GM18867 (cell line): ENCODE measurements around the gene SLC37A1.

ENCODE experiments used
- ATAC-seq: cut with Tn5 transposase; IDR thresholded peaks from one replicate; pipeline ENCODE4 v1.9.1; 2021; ENCODE audit warnings: mild to moderate bottlenecking, moderate library complexity; ENCODE audit not compliant: unreplicated experiment

The SLC37A1 gene

DNA sequence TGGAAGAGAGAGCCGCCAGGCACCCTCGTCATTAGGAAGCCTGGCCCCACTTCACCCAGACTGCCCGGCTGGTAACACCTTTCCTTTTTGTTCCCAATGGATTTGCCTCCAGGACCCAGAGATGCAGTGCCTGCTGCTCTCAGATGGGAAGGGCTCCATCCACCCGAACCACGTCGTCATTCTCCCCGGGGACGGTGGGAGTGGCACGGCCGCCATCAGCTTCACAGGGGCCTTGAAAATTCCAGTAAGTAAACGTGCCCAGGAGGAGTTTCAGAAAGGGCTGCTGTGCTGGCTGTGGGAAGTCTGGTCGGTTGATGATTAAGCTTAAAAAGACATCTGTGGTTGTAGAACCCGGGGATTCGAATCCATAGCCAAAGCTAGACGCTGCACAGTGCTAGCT, 45.2 kb downstream of the SLC37A1 start:
- no peak for ATAC-seq

DNA sequence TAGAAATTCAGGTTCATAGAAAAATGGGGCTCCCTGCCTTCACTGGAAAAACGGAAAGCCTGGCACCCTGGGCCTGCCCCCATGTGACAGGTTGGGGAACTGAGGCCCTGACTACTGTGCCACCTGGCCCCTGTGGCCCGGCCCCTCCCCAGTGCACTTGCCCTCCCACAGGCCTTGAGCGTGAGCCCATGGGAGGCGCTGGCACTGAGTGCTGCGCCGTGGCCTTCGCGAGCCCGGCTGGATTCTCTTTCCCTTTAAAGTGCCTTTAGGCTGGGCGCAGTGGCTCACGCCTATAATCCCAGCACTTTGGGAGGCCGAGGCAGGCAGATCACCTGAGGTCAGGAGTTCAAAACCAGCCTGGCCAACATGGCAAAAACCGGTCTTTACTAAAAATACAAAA, 45.7 kb downstream of the SLC37A1 start:
- no peak for ATAC-seq

DNA sequence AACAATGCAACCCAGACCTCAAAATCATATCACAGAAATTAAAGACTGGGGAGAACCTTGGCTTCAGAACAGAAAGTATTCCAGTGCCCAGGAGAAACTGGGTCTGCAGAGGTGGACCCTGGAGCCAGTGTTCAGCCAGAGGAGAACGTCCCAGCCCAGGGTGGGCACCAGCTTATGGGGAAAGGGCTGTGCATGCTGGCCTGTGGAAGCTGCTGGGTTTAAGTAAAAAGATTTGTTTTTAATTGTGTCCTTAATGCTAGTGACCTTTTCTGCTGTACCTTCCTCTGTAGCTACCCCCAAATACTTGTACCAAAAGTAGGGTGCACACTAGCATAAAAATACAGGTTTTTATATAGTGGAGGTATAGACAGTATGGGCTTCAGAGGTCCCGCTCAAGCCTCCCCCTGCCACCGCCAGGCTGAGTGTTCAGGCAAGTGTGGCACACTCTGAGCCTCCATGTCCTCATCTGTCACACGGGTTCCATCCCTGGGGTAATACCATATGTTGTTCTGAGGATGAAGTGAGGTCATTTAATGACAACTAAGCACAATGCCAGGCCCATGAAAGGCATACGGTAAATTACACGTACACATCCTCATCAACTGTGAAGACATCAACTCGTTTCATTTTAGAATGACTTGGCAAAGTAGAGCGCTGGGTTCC, 47.0 kb downstream of the SLC37A1 start:
- no peak for ATAC-seq

DNA sequence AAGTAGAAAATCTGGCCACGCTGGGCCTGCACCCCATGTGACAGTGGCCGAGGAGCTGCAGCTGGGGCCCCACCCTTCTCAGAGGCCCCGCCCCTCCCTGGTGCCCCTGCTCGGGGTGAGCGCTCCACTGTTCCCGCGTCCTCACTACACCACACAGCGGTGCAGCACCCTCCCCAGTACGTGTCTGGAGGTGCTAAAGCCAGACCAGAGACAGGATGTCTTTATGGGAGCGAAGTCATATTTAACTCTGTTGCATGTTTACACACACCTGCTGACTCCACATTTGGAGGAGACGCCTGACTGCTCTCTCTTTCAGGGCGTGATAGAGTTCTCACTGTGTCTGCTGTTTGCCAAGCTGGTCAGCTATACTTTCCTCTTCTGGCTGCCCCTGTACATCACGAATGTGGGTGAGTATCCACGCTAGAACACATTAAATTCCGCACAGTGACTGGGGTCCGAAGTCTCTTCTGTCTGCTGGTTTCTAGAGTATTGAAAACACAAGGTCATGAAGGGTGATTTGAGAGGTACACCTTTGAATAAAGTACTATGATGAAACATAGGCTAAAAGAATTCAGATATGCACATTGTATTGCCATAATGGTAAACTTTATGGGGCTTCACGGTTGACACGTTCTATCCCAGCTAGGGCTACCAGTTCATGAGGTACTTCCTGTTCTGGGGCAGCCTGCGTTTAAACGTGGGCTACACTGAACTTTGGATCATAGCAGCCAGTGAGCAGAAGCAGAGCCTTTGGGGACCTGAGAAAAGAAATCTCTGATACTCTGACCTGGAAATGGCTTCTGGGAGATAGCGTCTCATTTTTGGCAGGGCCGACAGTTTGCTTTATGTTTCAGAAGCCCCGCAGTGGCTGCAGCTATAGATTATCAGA, 48.4 kb downstream of the SLC37A1 start:
- no peak for ATAC-seq

DNA sequence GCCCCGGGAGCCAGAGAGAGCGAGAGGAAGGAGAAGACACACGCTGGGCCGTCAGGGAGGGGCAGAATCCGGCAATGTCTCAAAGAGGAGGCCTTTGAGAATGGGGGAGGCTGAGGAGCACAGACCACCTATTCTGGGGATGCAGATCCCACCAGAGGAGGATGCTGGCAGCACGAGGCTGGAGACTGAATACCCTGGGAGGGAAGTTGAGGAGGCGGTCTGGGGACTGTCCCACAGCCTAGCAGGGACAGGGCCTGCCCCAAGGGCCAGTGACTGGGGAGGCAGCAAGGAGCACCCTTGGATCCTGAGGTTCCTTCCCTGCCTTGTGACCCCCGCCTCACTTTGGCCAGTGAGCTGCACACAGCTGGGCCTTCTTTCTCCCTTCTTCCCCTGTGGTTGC, 49.2 kb downstream of the SLC37A1 start:
- no peak for ATAC-seq

DNA sequence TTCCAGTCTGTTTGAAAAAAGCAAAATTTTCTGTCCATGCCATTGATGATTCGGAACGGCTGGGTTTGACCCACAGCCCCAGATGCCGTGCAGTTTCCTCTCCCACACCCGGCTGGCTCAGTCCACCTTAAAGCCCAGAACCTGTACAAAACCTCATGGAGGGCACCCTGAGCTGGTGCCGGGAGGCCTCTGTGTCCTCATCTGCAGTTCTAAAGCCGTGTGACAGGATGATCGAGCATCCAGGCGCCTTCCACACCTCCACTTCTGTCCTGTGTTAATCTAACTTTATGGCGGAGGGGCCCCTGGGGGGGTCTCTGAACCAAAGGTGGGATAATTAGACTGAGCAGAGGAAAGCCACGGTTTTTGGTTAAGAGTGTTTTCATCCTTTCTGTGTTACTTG, 49.6 kb downstream of the SLC37A1 start:
- no peak for ATAC-seq

DNA sequence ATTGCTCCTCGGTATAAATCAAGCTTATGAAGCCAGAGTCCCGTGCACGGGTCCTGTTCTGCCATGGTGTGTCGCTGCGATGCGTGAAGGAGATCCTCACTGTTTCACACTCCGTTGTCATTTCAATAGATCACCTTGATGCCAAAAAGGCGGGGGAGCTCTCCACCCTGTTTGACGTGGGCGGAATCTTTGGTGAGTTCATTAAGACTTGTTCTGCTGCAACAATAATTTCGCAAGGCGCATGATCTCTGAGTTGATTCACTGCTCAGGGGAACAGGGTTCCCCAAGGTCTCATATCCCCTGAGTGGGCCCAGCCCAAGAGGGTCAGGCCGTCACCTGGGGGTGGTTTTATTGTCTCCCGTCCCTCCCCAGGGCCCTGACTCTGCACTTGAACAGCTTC, 50.0 kb downstream of the SLC37A1 start:
- ATAC-seq, result no peak

DNA sequence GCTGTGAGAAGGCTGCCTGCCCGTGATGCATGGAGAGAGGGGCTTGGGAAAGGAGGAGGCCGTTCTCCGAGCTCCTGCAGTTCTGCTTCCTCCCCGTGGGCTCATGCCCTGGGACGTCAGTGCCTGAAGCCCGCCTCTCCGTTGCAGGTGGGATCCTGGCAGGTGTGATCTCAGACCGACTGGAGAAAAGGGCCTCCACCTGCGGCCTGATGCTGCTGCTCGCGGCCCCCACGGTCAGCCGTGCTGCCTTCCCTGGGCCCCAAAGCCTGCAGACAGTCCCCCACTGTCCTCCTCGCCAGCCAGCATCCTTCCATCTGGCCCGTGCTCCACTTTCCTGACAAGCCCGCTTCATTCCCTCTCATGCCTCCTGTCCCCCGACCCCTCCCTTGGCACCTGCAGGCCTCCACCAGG, 50.9 kb downstream of the SLC37A1 start:
- ATAC-seq, result no peak

DNA sequence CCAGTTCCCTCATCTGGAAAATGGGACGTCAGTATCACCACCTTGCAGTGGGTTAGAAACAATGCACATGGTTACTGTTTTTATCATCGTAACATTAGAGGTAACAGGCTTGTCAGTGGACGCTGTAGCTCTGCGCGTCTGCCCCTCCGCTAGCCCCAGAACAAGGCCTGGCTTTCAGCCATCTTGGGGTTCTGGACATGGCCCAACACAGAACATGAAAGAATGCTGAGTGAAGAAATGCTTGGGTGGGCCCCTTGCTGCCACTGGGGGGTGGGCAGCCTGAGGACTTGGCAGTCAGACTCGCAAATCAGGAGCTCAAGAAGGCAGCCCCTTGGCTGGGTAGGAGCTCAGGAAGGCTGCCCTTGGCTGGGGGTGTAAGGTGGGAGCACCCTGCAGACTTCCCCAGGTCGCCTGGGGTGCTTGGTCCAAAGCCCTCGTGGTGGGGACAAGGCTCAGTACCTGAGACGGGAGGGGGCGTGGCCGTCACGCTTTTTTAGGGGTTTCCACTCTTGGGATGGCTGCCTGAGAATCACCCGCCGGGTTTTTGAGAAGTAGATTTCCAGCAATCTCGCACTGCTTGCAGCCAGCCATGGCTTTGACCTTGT, 51.7 kb downstream of the SLC37A1 start:
- ATAC-seq, result no peak

DNA sequence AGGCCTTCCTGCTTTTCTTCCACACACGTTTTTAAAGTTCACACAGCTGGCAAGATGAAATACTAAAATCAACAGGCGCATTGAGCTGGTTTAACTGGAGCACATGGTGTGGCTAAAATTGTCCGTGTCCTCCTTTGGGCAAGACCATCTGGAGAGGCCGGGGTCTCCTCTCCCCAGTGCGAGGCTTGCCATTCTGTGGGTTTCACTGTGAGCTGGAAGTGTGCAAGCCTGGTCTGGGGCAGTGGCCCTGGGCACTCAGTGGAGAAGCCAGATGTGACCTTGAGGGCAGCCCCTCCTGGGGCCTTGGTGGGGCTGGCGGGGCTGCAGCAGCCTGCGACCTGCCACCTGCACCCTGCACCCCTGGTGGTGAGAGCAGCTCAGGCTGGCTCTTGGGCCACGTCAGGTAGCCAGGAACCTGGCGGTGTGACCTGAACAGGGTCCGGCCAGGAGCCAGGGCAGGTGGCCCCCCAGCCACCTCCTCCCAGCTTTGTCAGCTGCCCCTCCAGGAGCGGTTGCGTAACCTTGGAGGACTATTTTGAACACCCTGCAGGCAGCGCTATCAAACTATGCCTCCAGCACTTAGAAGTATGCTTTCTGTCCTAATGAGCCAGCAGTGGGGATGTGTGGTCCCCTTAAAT, 52.4 kb downstream of the SLC37A1 start:
- ATAC-seq, result no peak

DNA sequence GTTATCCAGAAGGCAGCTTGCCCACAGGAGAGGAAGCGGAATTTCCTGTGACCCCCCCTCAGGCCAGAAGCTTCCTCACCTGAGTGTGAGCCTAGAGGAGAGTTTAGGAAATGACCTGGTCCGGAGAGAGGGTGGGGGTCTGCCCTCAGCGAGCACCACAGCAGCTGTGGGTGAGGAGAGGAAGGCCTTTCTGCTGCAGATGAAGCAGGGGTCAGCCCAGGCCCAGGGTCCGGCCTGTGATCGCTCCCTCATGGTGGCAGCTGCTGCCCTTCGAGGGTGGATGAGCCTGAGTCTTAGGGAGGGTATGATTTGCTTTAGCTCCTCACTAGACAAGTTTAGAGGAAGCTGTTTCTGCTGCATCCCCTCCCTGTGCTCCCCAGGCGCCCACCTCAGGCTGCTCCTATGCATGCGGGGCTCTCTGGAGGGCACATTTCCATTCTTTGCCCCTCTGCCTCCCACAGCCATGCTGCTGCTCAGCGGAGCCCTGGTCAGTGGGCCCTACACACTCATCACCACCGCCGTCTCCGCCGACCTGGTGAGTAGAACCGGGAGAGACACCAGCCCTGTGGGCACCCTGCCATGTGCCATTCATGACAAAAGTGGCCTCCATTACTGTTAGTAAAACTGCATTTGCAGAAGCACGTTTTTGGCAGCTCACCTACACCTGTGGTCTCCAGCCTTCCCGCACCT, 53.0 kb downstream of the SLC37A1 start:
- ATAC-seq, result no peak

DNA sequence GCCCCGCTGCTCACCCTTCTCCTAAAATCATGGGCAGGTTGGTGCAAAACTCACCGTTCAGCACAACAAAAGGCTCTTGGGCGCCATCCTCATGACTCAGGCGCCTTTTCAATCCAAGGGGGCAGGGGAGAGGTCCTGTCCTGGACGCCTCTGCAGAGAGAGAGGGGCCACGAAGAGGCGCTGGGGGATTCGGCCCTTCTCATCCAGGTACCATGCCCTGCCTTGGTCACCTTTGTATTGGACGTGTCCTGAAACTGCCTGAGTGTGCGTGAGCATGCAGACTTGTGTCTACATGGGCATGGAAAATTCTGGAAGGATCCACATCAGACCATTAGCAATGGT, 53.5 kb downstream of the SLC37A1 start:
- ATAC-seq, result no peak

DNA sequence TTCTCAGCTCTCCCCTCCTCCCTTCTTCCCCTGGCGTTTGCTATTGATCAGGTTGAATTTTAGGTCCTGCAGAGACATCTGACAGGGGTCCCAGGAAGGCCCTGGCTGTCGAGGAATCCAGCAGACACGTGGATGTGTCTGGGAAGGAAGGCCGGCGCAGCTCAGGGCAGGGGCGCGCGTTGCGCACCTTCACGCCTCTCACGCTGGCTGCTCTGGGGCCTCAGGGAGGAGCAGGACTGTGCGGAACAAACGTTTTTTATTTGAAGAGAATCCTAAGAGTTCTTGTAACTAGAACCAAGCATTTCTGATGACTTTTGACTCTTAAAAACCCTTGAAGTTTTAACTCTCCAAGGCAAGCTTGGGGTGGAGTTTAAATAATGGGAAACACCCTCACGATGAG, 54.2 kb downstream of the SLC37A1 start:
- no peak for ATAC-seq

DNA sequence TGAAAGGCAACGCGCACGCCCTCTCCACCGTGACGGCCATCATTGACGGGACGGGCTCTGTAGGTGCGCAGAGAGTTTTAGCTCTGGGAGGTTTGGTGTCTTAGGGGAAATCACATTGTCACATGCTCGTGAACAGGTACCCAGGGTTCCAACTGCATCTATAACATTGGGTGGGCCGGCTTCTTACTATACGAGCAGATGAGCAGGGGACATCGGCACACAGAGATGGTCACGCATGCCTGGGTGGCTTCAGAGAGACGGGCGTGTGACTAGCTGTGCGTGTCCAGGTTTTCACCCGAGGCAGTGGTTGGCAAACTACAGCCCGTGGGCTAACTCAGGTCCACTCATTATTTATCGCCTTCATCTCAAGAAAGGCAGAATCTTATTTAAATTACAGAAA, 54.7 kb downstream of the SLC37A1 start:
- no peak for ATAC-seq

DNA sequence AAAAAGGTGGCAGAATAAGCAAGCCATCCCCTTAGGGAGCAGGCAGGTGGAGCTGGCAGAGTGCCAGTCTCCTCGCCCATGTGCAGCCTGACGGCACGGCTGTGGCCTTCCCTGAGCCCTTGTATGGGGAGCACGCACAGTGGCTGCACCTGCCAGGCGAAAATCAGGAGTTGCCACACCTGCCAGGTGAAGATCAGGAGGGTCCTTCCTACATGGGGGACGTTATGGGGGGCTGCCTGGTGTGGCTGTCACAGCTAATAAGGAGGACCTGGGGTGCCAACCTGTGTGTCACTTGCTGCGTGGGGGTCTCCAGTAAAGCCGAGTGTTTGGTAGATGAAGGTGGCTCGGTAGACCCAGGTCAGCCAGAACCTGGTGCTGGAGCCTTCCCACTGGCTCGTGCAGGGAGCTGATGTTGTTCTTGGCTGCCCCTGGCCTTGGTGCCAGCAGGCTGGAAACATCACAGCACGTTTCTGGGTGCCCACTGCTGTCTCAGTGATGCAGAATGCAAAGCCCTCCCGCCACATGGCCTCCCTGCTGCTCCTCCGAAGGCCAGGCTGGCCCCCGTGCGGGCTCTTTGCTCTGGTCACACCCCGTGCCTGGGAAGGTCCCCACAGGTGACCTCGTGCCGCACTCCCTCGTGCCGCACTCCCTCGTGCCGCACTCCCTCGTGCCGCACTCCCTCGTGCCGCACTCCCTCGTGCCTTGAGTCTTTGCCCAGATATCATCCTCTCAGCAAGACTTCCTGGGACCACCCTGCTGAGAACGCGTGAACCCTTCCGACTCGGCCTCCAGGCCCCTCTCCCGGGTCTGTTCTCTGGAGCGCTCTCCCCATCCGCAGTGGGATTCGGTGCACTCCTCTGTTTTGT, 55.4 kb downstream of the SLC37A1 start:
- ATAC-seq, result no peak

DNA sequence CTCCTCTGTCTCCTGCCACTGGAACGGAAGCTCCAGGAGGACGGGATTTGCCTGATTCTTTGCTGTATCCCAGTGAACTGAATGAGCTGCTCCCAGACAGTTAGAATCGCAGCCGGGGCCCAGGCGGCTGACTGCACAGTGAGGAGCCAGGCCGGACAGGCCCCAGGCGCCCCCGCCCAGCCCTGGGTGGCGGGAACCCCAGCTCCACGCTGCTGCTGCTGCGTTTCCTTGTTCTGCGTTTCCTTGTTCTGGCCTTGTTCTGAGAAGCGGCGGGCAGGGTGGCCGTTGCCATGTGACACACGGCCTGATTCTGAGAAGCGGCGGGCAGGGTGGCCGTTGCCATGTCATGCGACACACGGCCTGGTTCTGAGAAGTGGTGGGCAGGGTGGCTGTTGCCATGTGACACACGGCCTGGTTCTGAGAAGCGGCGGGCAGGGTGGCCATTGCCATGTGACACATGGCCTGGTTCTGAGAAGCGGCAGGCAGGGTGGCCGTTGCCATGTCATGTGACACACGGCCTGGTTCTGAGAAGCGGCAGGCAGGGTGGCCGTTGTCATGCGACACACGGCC, 56.2 kb downstream of the SLC37A1 start:
- ATAC-seq, result no peak

DNA sequence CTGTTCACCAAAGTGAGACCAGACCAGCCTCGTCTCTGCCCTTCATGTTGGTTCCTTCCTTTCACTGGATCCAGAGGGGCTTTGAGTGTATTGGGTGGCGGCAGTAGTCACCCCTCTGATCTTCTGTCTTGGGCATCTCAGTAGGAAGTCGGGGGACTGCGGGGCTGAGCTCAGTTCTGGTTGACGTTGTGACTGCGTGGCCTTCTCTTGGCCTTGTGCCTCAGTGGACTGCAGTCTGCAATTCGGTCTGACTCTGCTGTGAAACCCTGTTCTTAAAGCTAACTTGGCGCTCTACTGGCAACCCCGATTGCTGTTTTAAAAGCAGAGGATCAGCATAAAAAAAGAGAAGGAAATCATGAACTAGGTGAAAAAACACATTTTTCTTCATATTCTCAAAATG, 56.7 kb downstream of the SLC37A1 start:
- ATAC-seq, result no peak

DNA sequence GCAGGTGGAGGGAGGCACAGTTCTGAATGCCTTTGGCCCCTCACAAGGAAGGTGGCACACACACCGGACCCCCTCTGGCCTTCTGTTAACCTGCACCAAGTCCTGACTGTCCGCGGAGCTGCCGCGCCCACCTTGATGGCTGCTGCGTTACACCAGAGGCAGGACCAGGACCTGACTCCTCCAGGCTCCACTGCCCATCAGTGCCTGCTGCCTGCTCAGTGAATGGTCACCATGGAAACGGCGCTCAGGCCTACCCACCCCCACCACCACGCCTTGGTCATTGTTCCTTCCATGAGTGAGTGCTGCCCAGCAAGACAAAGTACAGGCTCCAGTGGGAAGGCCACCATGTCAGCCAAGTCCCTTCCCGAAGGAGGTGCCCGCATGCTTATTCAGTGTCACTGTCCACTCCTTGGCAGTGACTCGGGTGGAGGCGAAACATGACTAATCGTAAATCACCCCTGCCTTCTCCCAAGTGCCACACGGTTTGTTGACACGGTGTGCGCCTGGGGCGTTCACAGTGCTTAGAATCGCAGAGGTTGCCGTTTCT, 57.3 kb downstream of the SLC37A1 start:
- no peak for ATAC-seq

DNA sequence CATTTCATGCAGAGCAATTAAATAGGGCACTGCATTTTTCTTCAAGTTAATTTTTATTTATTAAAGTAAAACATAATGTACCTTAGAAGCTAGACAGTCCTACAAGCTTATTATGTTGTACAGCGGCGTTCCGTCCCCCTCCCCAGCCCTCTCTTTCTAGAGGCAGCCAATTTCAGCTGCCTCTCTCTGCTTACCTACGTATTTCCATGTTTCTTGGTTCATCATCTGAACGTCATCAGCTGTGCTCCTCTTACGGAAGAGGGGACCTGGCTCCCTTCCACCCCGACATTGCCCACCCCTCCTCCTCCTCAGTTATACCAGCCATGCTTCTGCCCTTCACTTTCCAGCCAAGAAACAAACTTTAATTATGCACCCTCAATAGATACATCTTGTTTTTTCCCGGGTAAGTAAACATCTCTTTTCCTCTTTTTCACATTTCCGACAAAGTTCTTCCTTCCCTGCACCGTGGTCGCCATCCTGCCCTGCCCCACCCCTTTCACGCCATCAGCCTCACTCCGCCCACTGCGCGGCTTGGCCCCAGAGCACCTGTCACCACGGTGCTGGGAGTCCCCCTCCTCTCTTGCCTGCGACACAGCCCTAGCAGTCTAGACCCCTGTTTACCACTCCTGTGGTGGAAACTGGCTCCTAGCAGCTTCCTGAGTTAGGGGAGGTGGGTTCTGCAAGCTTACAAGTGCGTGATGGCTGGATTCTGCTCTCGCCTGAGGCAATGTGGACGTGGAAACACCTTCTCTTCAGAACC, 57.9 kb downstream of the SLC37A1 start:
- ATAC-seq, result no peak
